CD4-positive, alpha-beta T cell treated with Interleukin-10 for 1 hour (primary cell): ENCODE results near the gene SRGAP1.
"Not testable (repeated sequence)": the region's sequence is repeated elsewhere in the genome, so short reads cannot be mapped to it uniquely, and the experiment has no call there.

Experiments used
- DNase-seq: peaks from one replicate; pipeline ENCODE4 v3.0.0-alpha.2; 2020

SRGAP1 gene

GRCh38 chr12:64061868-64062375, 217.4 kb downstream of the SRGAP1 start:
- DNase-seq: no peak

- no peak for DNase-seq
Observed at GRCh38 chr12:64063121-64063520, 218.6 kb downstream of the SRGAP1 start.

- no peak for DNase-seq
Observed at GRCh38 chr12:64064240-64064639, 219.7 kb downstream of the SRGAP1 start.

GRCh38 chr12:64064706-64065105, 220.2 kb downstream of the SRGAP1 start:
- no peak for DNase-seq

- DNase-seq: no peak
Observed at GRCh38 chr12:64065881-64066451, 221.5 kb downstream of the SRGAP1 start.

GRCh38 chr12:64066776-64067175, 222.3 kb downstream of the SRGAP1 start:
- no peak for DNase-seq

GRCh38 chr12:64070454-64070853, 226.0 kb downstream of the SRGAP1 start:
- no peak for DNase-seq

GRCh38 chr12:64072916-64073575, 228.5 kb downstream of the SRGAP1 start:
- DNase-seq: no peak

- DNase-seq: not testable (repeated sequence)
Observed at GRCh38 chr12:64076565-64076964, 232.1 kb downstream of the SRGAP1 start.

- no peak for DNase-seq
Observed at GRCh38 chr12:64077922-64078321, 233.4 kb downstream of the SRGAP1 start.

GRCh38 chr12:64080319-64081007, 236.0 kb downstream of the SRGAP1 start:
- no peak for DNase-seq

GRCh38 chr12:64081008-64081404, 236.5 kb downstream of the SRGAP1 start:
- no peak for DNase-seq

GRCh38 chr12:64082116-64082515, 237.6 kb downstream of the SRGAP1 start:
- DNase-seq: no peak

- DNase-seq: no peak
Observed at GRCh38 chr12:64082866-64083268, 238.4 kb downstream of the SRGAP1 start.

GRCh38 chr12:64083285-64084210, 239.0 kb downstream of the SRGAP1 start:
- DNase-seq: no peak

- no peak for DNase-seq
Observed at GRCh38 chr12:64085154-64085553, 240.7 kb downstream of the SRGAP1 start.

GRCh38 chr12:64085996-64086395, 241.5 kb downstream of the SRGAP1 start:
- DNase-seq: no peak

GRCh38 chr12:64086946-64087345, 242.4 kb downstream of the SRGAP1 start:
- DNase-seq: no peak

- no peak for DNase-seq
Observed at GRCh38 chr12:64087761-64088160, 243.3 kb downstream of the SRGAP1 start.

GRCh38 chr12:64088431-64089349, 244.2 kb downstream of the SRGAP1 start:
- no peak for DNase-seq

GRCh38 chr12:64090047-64090446, 245.5 kb downstream of the SRGAP1 start:
- no peak for DNase-seq

- no peak for DNase-seq
Observed at GRCh38 chr12:64091186-64091585, 246.7 kb downstream of the SRGAP1 start.
